CD8-positive, alpha-beta memory T cell (primary cell): ENCODE results near the gene IQUB. TPM values are rescaled to one million over a fixed set of nuclear protein-coding genes. Genes with fewer than 3 reads are reported as not detected.
"Not testable (repeated sequence)": the region's sequence is repeated elsewhere in the genome, so short reads cannot be mapped to it uniquely, and the experiment has no call there.

ENCODE experiments used
- CTCF ChIA-PET: fragments of 350-600 bp; sonication (Branson Sonifier 250); formaldehyde crosslinking; loops from one replicate; lab custom pipeline; 2021; ENCODE audit warnings: antibody characterized with exemption; lab: Charles Lee
- POLR2A ChIA-PET: fragments of 350-600 bp; sonication (Branson Sonifier 250); formaldehyde crosslinking; loops from one replicate; lab custom pipeline; 2021; ENCODE audit warnings: antibody characterized with exemption; lab: Charles Lee
- DNase-seq, 5 donors: peaks; one replicate each; pipeline versions ENCODE4 v3.0.0 to v3.0.0-alpha.2; 2020 to 2022; ENCODE audit warnings: mixed read lengths in 1 of 5
- H3K27ac ChIP-seq: one replicate; pipeline ENCODE4 v1.7.0; 2013; ENCODE audit warnings: low read depth, mild to moderate bottlenecking, low read length, moderate library complexity
- H3K27me3 ChIP-seq: 2 replicates; pipeline ENCODE4 v1.7.0; 2013; ENCODE audit warnings: low read length, mild to moderate bottlenecking; ENCODE audit not compliant: insufficient read depth, poor library complexity, severe bottlenecking
- H3K36me3 ChIP-seq: 2 replicates; pipeline ENCODE4 v1.7.0; 2013; ENCODE audit warnings: mild to moderate bottlenecking, low read length, moderate library complexity; ENCODE audit not compliant: insufficient read depth
- H3K4me1 ChIP-seq: 2 replicates; pipeline ENCODE4 v1.7.0; 2013; ENCODE audit warnings: mild to moderate bottlenecking, low read length, moderate library complexity; ENCODE audit not compliant: insufficient read depth
- H3K4me3 ChIP-seq: 2 replicates; pipeline ENCODE4 v1.7.0; 2013; ENCODE audit warnings: mild to moderate bottlenecking, low read length
- H3K9me3 ChIP-seq: 2 replicates; pipeline ENCODE4 v1.7.0; 2013; ENCODE audit warnings: mild to moderate bottlenecking, low read length
- H3K27ac Mint-ChIP-seq, 8 donors: one replicate each; pipeline ENCODE4 v1.8.0; 2020 to 2021; ENCODE audit warnings: mixed read lengths in 8 of 8, mild to moderate bottlenecking in 6 of 8, inconsistent platforms in 3 of 8, moderate library complexity in 3 of 8
- H3K27me3 Mint-ChIP-seq, 2 donors: one replicate each; pipeline ENCODE4 v1.8.0; 2020 to 2021; ENCODE audit warnings: mixed read lengths in 2 of 2, mild to moderate bottlenecking in 1 of 2, moderate library complexity in 1 of 2
- H3K36me3 Mint-ChIP-seq, 3 donors: one replicate each; pipeline ENCODE4 v1.8.0; 2020 to 2021; ENCODE audit warnings: mixed read lengths in 3 of 3, inconsistent platforms in 1 of 3, mild to moderate bottlenecking in 1 of 3
- H3K4me1 Mint-ChIP-seq, 3 donors: one replicate each; pipeline ENCODE4 v1.8.0; 2020 to 2021; ENCODE audit warnings: mixed read lengths in 3 of 3, inconsistent platforms in 1 of 3, mild to moderate bottlenecking in 1 of 3
- H3K4me3 Mint-ChIP-seq, 7 donors: one replicate each; pipeline ENCODE4 v1.8.0; 2020 to 2021; ENCODE audit warnings: mixed read lengths in 7 of 7, mild to moderate bottlenecking in 6 of 7, moderate library complexity in 4 of 7, inconsistent platforms in 2 of 7
- H3K9me3 Mint-ChIP-seq, 5 donors: one replicate each; pipeline ENCODE4 v1.8.0; 2020 to 2022; ENCODE audit warnings: mixed read lengths in 5 of 5, mild to moderate bottlenecking in 3 of 5, moderate library complexity in 2 of 5, inconsistent platforms in 1 of 5
- polyA plus RNA-seq: library from polyadenylated mRNA; unstranded; fragments of 300-500 nt; fragmentation: Illumina TruSeq; gene quantifications from one replicate; pipeline ENCODE4 v1.2.3, GENCODE V29; 2021
- total RNA-seq, 2 experiments: library from RNA; stranded (reverse); gene quantifications; one replicate each; pipeline ENCODE4 v1.2.3, GENCODE V29; 2021

Gene IQUB
- total and polyA plus RNA-seq, 3 experiments from 2014 or later: 0.08 TPM; not detected in 2

GRCh38 chr7:123530035-123530591 is 4.3 kb downstream of the IQUB start:
- H3K27me3 Mint-ChIP-seq: peaks cover 15 to 34% of the 10 kb centered on the region in 2 donors
- H3K27ac Mint-ChIP-seq, H3K4me3 ChIP-seq, H3K27ac ChIP-seq, H3K4me3 Mint-ChIP-seq, H3K9me3 Mint-ChIP-seq, CTCF ChIA-PET, H3K4me1 ChIP-seq, POLR2A ChIA-PET, H3K9me3 ChIP-seq, H3K36me3 Mint-ChIP-seq, H3K36me3 ChIP-seq, DNase-seq, H3K27me3 ChIP-seq: not testable (repeated sequence)
- H3K4me1 Mint-ChIP-seq: peaks cover 15 to 32% (median 25%) of the 10 kb centered on the region in 3 donors

GRCh38 chr7:123528265-123528664 is 6.1 kb downstream of the IQUB start:
- Histone ChIP-seq H3K27ac (peak overlapping the region; percentile 51), H3K36me3 (no peaks in the 10 kb centered on the region), H3K4me3 (no peak overlapping the region), H3K4me1 (no peaks in the 10 kb centered on the region), H3K9me3 (no peaks in the 10 kb centered on the region), H3K27me3 (no peaks in the 10 kb centered on the region)
- Mint-ChIP-seq H3K36me3 (no peaks in the 10 kb centered on the region), H3K4me3 (no peak overlapping the region), H3K27me3 (peaks cover 13 to 32% of the 10 kb centered on the region in 2 donors), H3K9me3 (peaks cover 0 to 2% (median 0%) of the 10 kb centered on the region in 5 donors), H3K27ac (no peak overlapping the region), H3K4me1 (peaks cover 7 to 13% (median 8%) of the 10 kb centered on the region in 3 donors)
- CTCF ChIA-PET: no interaction called here
- POLR2A ChIA-PET: no interaction called here
- no peak for DNase-seq

DNA sequence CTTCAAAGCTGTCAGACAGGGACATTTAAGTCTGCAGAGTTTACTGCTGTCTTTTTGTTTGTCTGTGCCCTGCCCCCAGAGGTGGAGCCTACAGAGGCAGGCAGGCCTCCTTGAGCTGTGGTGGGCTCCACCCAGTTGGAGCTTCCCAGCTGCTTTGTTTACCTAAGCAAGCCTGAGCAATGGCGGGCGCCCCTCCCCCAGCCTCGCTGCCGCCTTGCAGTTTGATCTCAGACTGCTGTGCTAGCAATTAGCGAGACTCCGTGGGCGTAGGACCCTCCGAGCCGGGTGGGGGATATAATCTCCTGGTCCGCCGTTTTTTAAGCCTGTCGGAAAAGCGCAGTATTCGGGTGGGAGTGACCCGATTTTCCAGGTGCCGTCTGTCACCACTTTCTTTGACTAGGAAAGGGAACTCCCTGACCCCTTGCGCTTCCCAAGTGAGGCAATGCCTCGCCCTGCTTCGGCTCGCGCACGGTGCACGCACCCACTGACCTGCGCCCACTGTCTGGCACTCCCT is 6.6 kb downstream of the IQUB start:
- H3K4me3 ChIP-seq, H3K9me3 Mint-ChIP-seq, H3K4me1 Mint-ChIP-seq, H3K4me3 Mint-ChIP-seq, H3K36me3 ChIP-seq, H3K9me3 ChIP-seq, H3K27me3 ChIP-seq, H3K4me1 ChIP-seq, DNase-seq, H3K27ac Mint-ChIP-seq, POLR2A ChIA-PET, H3K36me3 Mint-ChIP-seq: not testable (repeated sequence)
- CTCF ChIA-PET: interaction anchor here (1.1 kb wide), 1 partner anchor 34 kb away, joined by 3 read pairs; no protein-coding TSS in a partner anchor
- peaks cover 13 to 28% of the 10 kb centered on the region in 2 donors for H3K27me3 Mint-ChIP-seq
- H3K27ac ChIP-seq: peak overlapping the region; percentile 51

- H3K9me3 Mint-ChIP-seq, H3K4me1 ChIP-seq, POLR2A ChIA-PET, H3K9me3 ChIP-seq, H3K27me3 ChIP-seq, DNase-seq, H3K36me3 Mint-ChIP-seq, H3K36me3 ChIP-seq, H3K4me1 Mint-ChIP-seq, H3K27ac Mint-ChIP-seq, H3K4me3 Mint-ChIP-seq, H3K4me3 ChIP-seq, H3K27ac ChIP-seq: not testable (repeated sequence)
- CTCF ChIA-PET: interaction anchor here (1.1 kb wide), 1 partner anchor 32 kb away, joined by 3 read pairs; no protein-coding TSS in a partner anchor
- peaks cover 7 to 20% of the 10 kb centered on the region in 2 donors for H3K27me3 Mint-ChIP-seq
Measured at GRCh38 chr7:123526533-123526932, 7.9 kb downstream of the IQUB start.

- peaks cover 0 to 2% (median 0%) of the 10 kb centered on the region in 3 donors for H3K36me3 Mint-ChIP-seq
- no peaks in the 10 kb centered on the region for H3K9me3 ChIP-seq
- CTCF ChIA-PET: no interaction called here
- H3K4me3 ChIP-seq: no peak overlapping the region
- H3K27ac ChIP-seq: no peak overlapping the region
- peaks cover 2 to 3% of the 10 kb centered on the region in 2 donors for H3K27me3 Mint-ChIP-seq
- H3K27me3 ChIP-seq: no peaks in the 10 kb centered on the region
- H3K9me3 Mint-ChIP-seq: peaks cover 0 to 2% (median 0%) of the 10 kb centered on the region in 5 donors
- H3K4me3 Mint-ChIP-seq: no peak overlapping the region
- no peak for DNase-seq
- H3K4me1 ChIP-seq: no peaks in the 10 kb centered on the region
- H3K36me3 ChIP-seq: no peaks in the 10 kb centered on the region
- POLR2A ChIA-PET: no interaction called here
- no peaks in the 10 kb centered on the region for H3K4me1 Mint-ChIP-seq
- no peak overlapping the region for H3K27ac Mint-ChIP-seq
Measured at GRCh38 chr7:123522066-123522465, 12.3 kb downstream of the IQUB start.

- no peak for DNase-seq
- Mint-ChIP-seq H3K27me3 (peaks cover 17 to 31% of the 10 kb centered on the region in 2 donors), H3K9me3 (peaks cover 0 to 16% (median 8%) of the 10 kb centered on the region in 5 donors), H3K4me3 (no peak overlapping the region), H3K27ac (no peak overlapping the region), H3K36me3 (peaks cover 0 to 16% (median 0%) of the 10 kb centered on the region in 3 donors), H3K4me1 (no peaks in the 10 kb centered on the region)
- H3K27ac ChIP-seq: no peak overlapping the region
- ChIA-PET POLR2A (no interaction called here), CTCF (no interaction called here)
- H3K36me3 ChIP-seq: no peaks in the 10 kb centered on the region
- no peaks in the 10 kb centered on the region for H3K4me1 ChIP-seq
- no peak overlapping the region for H3K4me3 ChIP-seq
- H3K9me3 ChIP-seq: no peaks in the 10 kb centered on the region
- H3K27me3 ChIP-seq: no peaks in the 10 kb centered on the region
Measured at GRCh38 chr7:123505221-123505620, 29.2 kb downstream of the IQUB start.

GRCh38 chr7:123502201-123502600 is 32.2 kb downstream of the IQUB start:
- Histone ChIP-seq H3K27ac (no peak overlapping the region), H3K9me3 (no peaks in the 10 kb centered on the region), H3K36me3 (no peaks in the 10 kb centered on the region), H3K4me3 (no peak overlapping the region), H3K4me1 (no peaks in the 10 kb centered on the region), H3K27me3 (peaks cover 6% of the 10 kb centered on the region)
- Mint-ChIP-seq H3K27me3 (peaks cover 16 to 47% of the 10 kb centered on the region in 2 donors), H3K4me3 (no peak overlapping the region), H3K4me1 (no peaks in the 10 kb centered on the region), H3K36me3 (peaks cover 0 to 16% (median 0%) of the 10 kb centered on the region in 3 donors), H3K9me3 (peaks cover 0 to 16% (median 8%) of the 10 kb centered on the region in 5 donors), H3K27ac (no peak overlapping the region)
- POLR2A ChIA-PET: no interaction called here
- DNase-seq: no peak
- CTCF ChIA-PET: no interaction called here

DNA sequence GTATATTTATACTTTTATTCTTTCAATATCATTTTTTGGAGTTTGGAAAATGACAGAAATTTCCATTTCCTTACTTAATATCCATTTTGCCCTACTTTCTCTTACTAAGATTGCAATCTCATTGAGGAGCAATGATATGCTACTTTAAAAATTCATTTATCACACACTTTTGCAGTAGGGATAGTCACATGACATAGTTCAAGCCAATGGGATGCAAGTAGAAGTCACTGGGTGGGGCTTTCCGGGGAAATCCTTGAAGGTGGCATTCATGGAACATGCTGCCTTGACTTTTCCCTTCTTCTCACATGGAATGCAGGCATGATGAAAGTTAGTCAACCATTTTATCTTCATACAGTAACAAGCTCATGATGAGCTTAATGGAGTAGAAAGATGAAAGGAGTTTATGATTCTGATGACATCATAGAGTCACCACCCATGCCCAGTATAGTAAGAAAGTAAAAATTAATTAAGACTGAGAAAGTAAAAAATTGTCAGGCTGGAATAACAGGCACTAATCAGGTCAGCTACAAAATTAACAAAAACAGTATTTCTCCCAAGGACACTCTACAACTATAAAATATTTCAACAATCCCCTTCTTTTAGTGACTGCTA is 33.4 kb downstream of the IQUB start:
- no peaks in the 10 kb centered on the region for H3K4me1 ChIP-seq
- Mint-ChIP-seq H3K36me3 (peaks cover 0 to 13% (median 0%) of the 10 kb centered on the region in 3 donors), H3K27ac (no peak overlapping the region), H3K4me1 (no peaks in the 10 kb centered on the region), H3K9me3 (peaks cover 0 to 16% (median 7%) of the 10 kb centered on the region in 5 donors), H3K27me3 (peaks cover 16 to 55% of the 10 kb centered on the region in 2 donors), H3K4me3 (no peak overlapping the region)
- no peak overlapping the region for H3K27ac ChIP-seq
- DNase-seq: no peak
- POLR2A ChIA-PET: no interaction called here
- no peaks in the 10 kb centered on the region for H3K36me3 ChIP-seq
- no peak overlapping the region for H3K4me3 ChIP-seq
- no peaks in the 10 kb centered on the region for H3K9me3 ChIP-seq
- peaks cover 6% of the 10 kb centered on the region for H3K27me3 ChIP-seq
- CTCF ChIA-PET: no interaction called here
